Calu3 (cell line): ENCODE measurements around the gene RNF183. TPM values are rescaled to one million over a fixed set of nuclear protein-coding genes. Genes with fewer than 3 reads are reported as not detected.

Experiments used
- BruUV-seq: library from RNA; stranded (reverse); fragments of 400-500 nt; replicated peaks from 2 replicates; lab custom pipeline; 2021; lab: Mats Ljungman, UMichigan
- CTCF ChIA-PET: fragments of 300-600 bp; sonication (Branson Sonifier 250); formaldehyde crosslinking; loops from one replicate; lab custom pipeline; 2022; ENCODE audit warnings: antibody characterized with exemption; lab: Charles Lee
- DNase-seq: peaks from one replicate; pipeline ENCODE4 v3.0.0; 2022
- H3K27ac Mint-ChIP-seq: one replicate; pipeline ENCODE4 v1.8.0; 2022; ENCODE audit warnings: mixed read lengths; ENCODE audit not compliant: unreplicated experiment
- H3K27me3 Mint-ChIP-seq: one replicate; pipeline ENCODE4 v1.8.0; 2022; ENCODE audit warnings: mixed read lengths; ENCODE audit not compliant: unreplicated experiment
- H3K36me3 Mint-ChIP-seq: one replicate; pipeline ENCODE4 v1.8.0; 2022; ENCODE audit warnings: mild to moderate bottlenecking, moderate library complexity, mixed read lengths; ENCODE audit not compliant: insufficient read depth, unreplicated experiment
- H3K4me1 Mint-ChIP-seq: one replicate; pipeline ENCODE4 v1.8.0; 2022; ENCODE audit warnings: mild to moderate bottlenecking, low read depth, mixed read lengths; ENCODE audit not compliant: unreplicated experiment
- H3K4me3 Mint-ChIP-seq: one replicate; pipeline ENCODE4 v1.8.0; 2022; ENCODE audit warnings: mild to moderate bottlenecking, low read depth, moderate library complexity, mixed read lengths; ENCODE audit not compliant: unreplicated experiment
- H3K9me3 Mint-ChIP-seq: one replicate; pipeline ENCODE4 v1.8.0; 2022; ENCODE audit warnings: low read depth, mixed read lengths; ENCODE audit not compliant: unreplicated experiment
- CTCF ChIP-seq: fragments of 200-600 bp; IDR thresholded peaks from one replicate; pipeline ENCODE4 v1.8.0; 2022; ENCODE audit warnings: antibody characterized with exemption; ENCODE audit not compliant: unreplicated experiment
- intact Hi-C: fragments of 100-400 bp; cut with micrococcal nuclease; formaldehyde crosslinking; loops from one replicate; pipeline ENCODE4 v1.10.0; 2022; ENCODE audit not compliant: unreplicated experiment
- total RNA-seq: library from RNA; stranded (reverse); gene quantifications from 2 replicates; pipeline ENCODE4 v1.2.3, GENCODE V29; 2022

The RNF183 gene
- total RNA-seq, 1 experiment from 2014 or later = 1.5 TPM

GRCh38 chr9:113247640-113248039 lies 55.5 kb downstream of the RNF183 start:
- CTCF ChIA-PET = no interaction called here
- Mint-ChIP-seq H3K4me3 (no peak overlapping the region), H3K9me3 (no peaks in the 10 kb centered on the region), H3K4me1 (no peaks in the 10 kb centered on the region), H3K27ac (no peak overlapping the region), H3K36me3 (no peaks in the 10 kb centered on the region), H3K27me3 (no peaks in the 10 kb centered on the region)
- DNase-seq = no peak
- intact Hi-C loops = no loop called here
- BruUV-seq = no TSS peak
- TF ChIP-seq CTCF = no peak

Other genes starting within 250 kb of the RNF183 start
- gene ZFP37, start 246.7 kb downstream of the RNF183 start, total RNA-seq = 1.2 and 1.3 TPM in 2 replicates
- gene SLC31A2, start 152.4 kb downstream of the RNF183 start, total RNA-seq = 0.76 and 1.8 TPM in 2 replicates
- gene FKBP15, start 82.1 kb downstream of the RNF183 start, total RNA-seq = 19.2 and 19.3 TPM in 2 replicates
- 19.4 and 21.0 TPM in 2 replicates for gene SLC31A1, start 81.8 kb downstream of the RNF183 start, total RNA-seq
- 20.5 and 21.3 TPM in 2 replicates for gene CDC26, start 27.8 kb downstream of the RNF183 start, total RNA-seq
- 23.7 TPM in 2 replicates for gene PRPF4, start 27.7 kb downstream of the RNF183 start, total RNA-seq
- gene WDR31, start 36.9 kb upstream of the RNF183 start, total RNA-seq = 3.1 and 4.0 TPM in 2 replicates
- 14.5 and 17.4 TPM in 2 replicates for gene BSPRY, start 46.2 kb upstream of the RNF183 start, total RNA-seq
- 30.8 and 35.2 TPM in 2 replicates for gene HDHD3, start 73.6 kb upstream of the RNF183 start, total RNA-seq
- gene ALAD, start 97.9 kb upstream of the RNF183 start, total RNA-seq = 20.6 and 24.1 TPM in 2 replicates
- 37.7 and 41.0 TPM in 2 replicates for gene POLE3, start 107.3 kb upstream of the RNF183 start, total RNA-seq
- gene C9orf43, start 107.4 kb upstream of the RNF183 start, total RNA-seq = 0.33 and 0.51 TPM in 2 replicates
- 61.8 and 68.3 TPM in 2 replicates for gene RGS3, start 160.4 kb upstream of the RNF183 start, total RNA-seq